Type B pancreatic cell (in vitro differentiated cells): ENCODE measurements around the gene RASEF. TPM values are rescaled to one million over a fixed set of nuclear protein-coding genes. Genes with fewer than 3 reads are reported as not detected.

Experiments
- DNase-seq: peaks from one replicate; pipeline ENCODE4 v3.0.0; 2021; ENCODE audit warnings: mixed read lengths; ENCODE audit not compliant: unreplicated experiment; ENCODE audit errors: extremely low spot score
- H3K27ac Mint-ChIP-seq: 2 replicates; pipeline ENCODE4 v1.8.0; 2021; ENCODE audit warnings: mild to moderate bottlenecking, mixed read lengths
- H3K27me3 Mint-ChIP-seq: 2 replicates; pipeline ENCODE4 v1.8.0; 2021; ENCODE audit warnings: mixed read lengths
- H3K36me3 Mint-ChIP-seq: 2 replicates; pipeline ENCODE4 v1.8.0; 2021; ENCODE audit warnings: mixed read lengths
- H3K4me1 Mint-ChIP-seq: one replicate; pipeline ENCODE4 v1.8.0; 2021; ENCODE audit warnings: mixed read lengths; ENCODE audit not compliant: unreplicated experiment
- H3K4me3 Mint-ChIP-seq: 2 replicates; pipeline ENCODE4 v1.8.0; 2021; ENCODE audit warnings: mild to moderate bottlenecking, mixed read lengths
- H3K9me3 Mint-ChIP-seq: 2 replicates; pipeline ENCODE4 v1.8.0; 2021; ENCODE audit warnings: mixed read lengths
- CTCF ChIP-seq: fragments of 200-600 bp; sonication (generic); conservative IDR thresholded peaks from 2 replicates; pipeline ENCODE4 v1.5.0; 2021; ENCODE audit warnings: antibody characterized with exemption, mild to moderate bottlenecking
- total RNA-seq: library from RNA; stranded (reverse); gene quantifications from 2 replicates; pipeline ENCODE4 v1.2.1, GENCODE V29; 2021; ENCODE audit warnings: low replicate concordance

RASEF gene
- total RNA-seq, 1 donor from 2014 or later: 10.0 TPM

DNA sequence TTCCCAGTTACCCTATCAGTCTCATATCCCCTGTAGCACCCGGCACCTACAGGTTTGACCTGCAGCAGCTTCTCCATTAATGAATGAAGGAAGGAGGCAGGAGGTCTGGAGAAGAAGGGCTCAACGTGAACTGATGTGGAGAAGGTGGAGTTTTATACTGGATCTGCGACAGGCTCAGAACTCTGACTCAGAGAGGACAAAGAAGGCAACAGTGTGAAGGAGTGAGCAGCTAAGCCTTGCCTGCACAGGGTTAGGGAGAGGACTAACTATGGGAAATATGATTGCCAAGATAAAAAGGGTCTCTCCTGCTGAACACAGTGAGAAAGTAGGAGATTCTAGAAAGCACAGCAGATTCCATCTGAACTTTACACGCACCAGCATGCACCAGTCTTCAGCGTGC is 23.6 kb downstream of the RASEF start:
- Mint-ChIP-seq H3K27ac (no peak overlapping the region), H3K36me3 (peaks cover 4% of the 10 kb centered on the region), H3K4me1 (peaks cover 45% of the 10 kb centered on the region), H3K4me3 (no peak overlapping the region), H3K27me3 (no peaks in the 10 kb centered on the region), H3K9me3 (peaks cover 6% of the 10 kb centered on the region)
- no peak for DNase-seq
- TF ChIP-seq CTCF: no peak

- DNase-seq: no peak
- H3K27ac Mint-ChIP-seq: no peak overlapping the region
- no peaks in the 10 kb centered on the region for H3K27me3 Mint-ChIP-seq
- H3K4me1 Mint-ChIP-seq: peaks cover 23% of the 10 kb centered on the region
- no peak for TF ChIP-seq CTCF
- H3K9me3 Mint-ChIP-seq: peaks cover 12% of the 10 kb centered on the region
- no peak overlapping the region for H3K4me3 Mint-ChIP-seq
- H3K36me3 Mint-ChIP-seq: peaks cover 9% of the 10 kb centered on the region
Observed at GRCh38 chr9:83036043-83036442, 26.9 kb downstream of the RASEF start.

DNA sequence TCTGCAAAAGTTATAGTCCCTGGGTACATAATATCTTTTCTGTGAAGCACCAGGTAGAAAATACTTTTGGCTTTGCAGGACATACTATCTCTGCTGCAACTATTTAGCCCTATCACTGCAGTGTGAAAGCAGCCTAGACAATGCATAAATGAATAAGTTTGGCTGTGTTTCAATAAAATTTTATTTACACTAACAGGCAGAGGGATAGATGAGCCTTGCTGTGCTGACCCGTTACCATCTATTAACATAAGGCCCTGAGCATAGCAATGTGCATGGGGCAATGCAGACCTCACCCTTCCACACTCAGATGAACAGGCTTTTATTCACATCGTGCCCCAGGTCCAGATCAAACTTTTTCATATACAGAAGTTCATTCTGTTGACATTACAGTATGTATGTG is 27.8 kb downstream of the RASEF start:
- Mint-ChIP-seq H3K4me1 (peaks cover 29% of the 10 kb centered on the region), H3K27ac (no peak overlapping the region), H3K36me3 (peaks cover 13% of the 10 kb centered on the region), H3K27me3 (no peaks in the 10 kb centered on the region), H3K9me3 (peaks cover 18% of the 10 kb centered on the region), H3K4me3 (no peak overlapping the region)
- no peak for TF ChIP-seq CTCF
- DNase-seq: no peak

- H3K4me3 Mint-ChIP-seq: no peak overlapping the region
- H3K4me1 Mint-ChIP-seq: peaks cover 29% of the 10 kb centered on the region
- H3K9me3 Mint-ChIP-seq: peaks cover 18% of the 10 kb centered on the region
- no peak for DNase-seq
- no peak for TF ChIP-seq CTCF
- H3K27me3 Mint-ChIP-seq: no peaks in the 10 kb centered on the region
- H3K36me3 Mint-ChIP-seq: peaks cover 13% of the 10 kb centered on the region
- H3K27ac Mint-ChIP-seq: no peak overlapping the region
Observed at GRCh38 chr9:83034587-83034986, 28.4 kb downstream of the RASEF start.

- H3K36me3 Mint-ChIP-seq: peaks cover 10% of the 10 kb centered on the region
Observed at GRCh38 chr9:83034026-83034425, 28.9 kb downstream of the RASEF start.

More at GRCh38 chr9:83034026-83034425, 28.9 kb downstream of the RASEF start:
- Mint-ChIP-seq H3K4me3 (no peak overlapping the region), H3K4me1 (peaks cover 29% of the 10 kb centered on the region), H3K9me3 (peaks cover 13% of the 10 kb centered on the region), H3K27me3 (no peaks in the 10 kb centered on the region), H3K27ac (no peak overlapping the region)
- TF ChIP-seq CTCF: no peak
- DNase-seq: no peak
